Mammary epithelial cell (primary cell): ENCODE data around the gene OR6J1.

Experiments
- EZH2 ChIP-seq: IDR thresholded peaks from 2 replicates; pipeline ENCODE4 v1.6.1; 2012; ENCODE audit warnings: low read length, inconsistent platforms, borderline replicate concordance
- TF ChIP-seq, protein P1 (sequence below), 2 donors: IDR thresholded peaks in 1 of 2; conservative IDR thresholded peaks in 1 of 2; 2 replicates each; pipeline ENCODE4 v1.5.1; 2011 to 2012; ENCODE audit warnings: inconsistent platforms in 2 of 2, low read length in 2 of 2, mild to moderate bottlenecking in 2 of 2, control low read depth in 1 of 2, low read depth in 1 of 2; ENCODE audit not compliant: insufficient read depth in 1 of 2; ENCODE audit errors: extremely low read depth in 1 of 2

- TF ChIP-seq, protein P1, sequence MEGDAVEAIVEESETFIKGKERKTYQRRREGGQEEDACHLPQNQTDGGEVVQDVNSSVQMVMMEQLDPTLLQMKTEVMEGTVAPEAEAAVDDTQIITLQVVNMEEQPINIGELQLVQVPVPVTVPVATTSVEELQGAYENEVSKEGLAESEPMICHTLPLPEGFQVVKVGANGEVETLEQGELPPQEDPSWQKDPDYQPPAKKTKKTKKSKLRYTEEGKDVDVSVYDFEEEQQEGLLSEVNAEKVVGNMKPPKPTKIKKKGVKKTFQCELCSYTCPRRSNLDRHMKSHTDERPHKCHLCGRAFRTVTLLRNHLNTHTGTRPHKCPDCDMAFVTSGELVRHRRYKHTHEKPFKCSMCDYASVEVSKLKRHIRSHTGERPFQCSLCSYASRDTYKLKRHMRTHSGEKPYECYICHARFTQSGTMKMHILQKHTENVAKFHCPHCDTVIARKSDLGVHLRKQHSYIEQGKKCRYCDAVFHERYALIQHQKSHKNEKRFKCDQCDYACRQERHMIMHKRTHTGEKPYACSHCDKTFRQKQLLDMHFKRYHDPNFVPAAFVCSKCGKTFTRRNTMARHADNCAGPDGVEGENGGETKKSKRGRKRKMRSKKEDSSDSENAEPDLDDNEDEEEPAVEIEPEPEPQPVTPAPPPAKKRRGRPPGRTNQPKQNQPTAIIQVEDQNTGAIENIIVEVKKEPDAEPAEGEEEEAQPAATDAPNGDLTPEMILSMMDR (conservative IDR thresholded peaks at IDR 0.05 in 1 of 2, IDR thresholded peaks at IDR 0.05 in 1 of 2; ENCODE audit: extremely low read depth in 1 of 2, insufficient read depth in 1 of 2, low read depth in 1 of 2, low read length in 2 of 2): no peak
- no peak for TF ChIP-seq EZH2
Observed at GRCh38 chr14:22622255-22622654, 21.9 kb downstream of the OR6J1 start.
